H9 (cell line): Measurements from ENCODE around the gene GABRR2. TPM values are rescaled to one million over a fixed set of nuclear protein-coding genes. Genes with fewer than 3 reads are reported as not detected.

Experiments
- DNase-seq: peaks from one replicate; pipeline ENCODE4 v3.0.0-alpha.2; 2017
- H2AFZ ChIP-seq: one replicate; pipeline ENCODE4 v1.6.1; 2013; ENCODE audit warnings: mild to moderate bottlenecking, low read length, control low read depth, moderate library complexity
- H2AK5ac ChIP-seq: 2 replicates; pipeline ENCODE4 v1.6.1; 2013; ENCODE audit warnings: low read length, control low read depth, mixed read lengths; ENCODE audit not compliant: insufficient read length
- H2BK120ac ChIP-seq: one replicate; pipeline ENCODE4 v1.6.1; 2013; ENCODE audit warnings: low read depth, mild to moderate bottlenecking, low read length, control low read depth, inconsistent platforms; ENCODE audit not compliant: poor library complexity, severe bottlenecking
- H2BK12ac ChIP-seq: 2 replicates; pipeline ENCODE4 v1.6.1; 2013; ENCODE audit warnings: low read length, control low read depth, mixed read lengths, low read depth; ENCODE audit not compliant: insufficient read length
- H2BK15ac ChIP-seq: 2 replicates; pipeline ENCODE4 v1.6.1; 2013; ENCODE audit warnings: low read depth, low read length, control low read depth
- H2BK20ac ChIP-seq: one replicate; pipeline ENCODE4 v1.6.1; 2013; ENCODE audit warnings: low read depth, mild to moderate bottlenecking, low read length, control low read depth, inconsistent platforms; ENCODE audit not compliant: poor library complexity, severe bottlenecking
- H2BK5ac ChIP-seq: 2 replicates; pipeline ENCODE4 v1.6.1; 2013; ENCODE audit warnings: low read length, control low read depth, mixed read lengths; ENCODE audit not compliant: insufficient read length
- H3K14ac ChIP-seq: 2 replicates; pipeline ENCODE4 v1.6.1; 2013; ENCODE audit warnings: low read length, control low read depth; ENCODE audit not compliant: insufficient read depth
- H3K18ac ChIP-seq: 2 replicates; pipeline ENCODE4 v1.6.1; 2013; ENCODE audit warnings: low read depth, mild to moderate bottlenecking, mixed read lengths, low read length, control low read depth; ENCODE audit not compliant: insufficient read length
- H3K23ac ChIP-seq: 2 replicates; pipeline ENCODE4 v1.6.1; 2013; ENCODE audit warnings: low read length, control low read depth, mixed read lengths, low read depth; ENCODE audit not compliant: insufficient read length
- H3K23me2 ChIP-seq: 2 replicates; pipeline ENCODE4 v1.6.1; 2013; ENCODE audit warnings: low read depth, mild to moderate bottlenecking, mixed read lengths, low read length, control low read depth; ENCODE audit not compliant: insufficient read length, poor library complexity, severe bottlenecking
- H3K27ac ChIP-seq: 2 replicates; pipeline ENCODE4 v1.5.1; 2013; ENCODE audit warnings: low read length, control low read depth, mixed read lengths, low read depth; ENCODE audit not compliant: insufficient read length
- H3K27me3 ChIP-seq: 2 replicates; pipeline ENCODE4 v1.6.1; 2013; ENCODE audit warnings: low read length, control low read depth, inconsistent platforms; ENCODE audit not compliant: insufficient read depth
- H3K4ac ChIP-seq: 2 replicates; pipeline ENCODE4 v1.6.1; 2013; ENCODE audit warnings: low read depth, mild to moderate bottlenecking, control low read depth, inconsistent platforms, low read length, moderate library complexity
- H3K4me1 ChIP-seq: 2 replicates; pipeline ENCODE4 v1.6.1; 2013; ENCODE audit warnings: low read length, control low read depth, inconsistent platforms; ENCODE audit not compliant: insufficient read depth
- H3K4me2 ChIP-seq: 2 replicates; pipeline ENCODE4 v1.6.1; 2013; ENCODE audit warnings: low read length, control low read depth, mixed read lengths; ENCODE audit not compliant: insufficient read length, insufficient read depth
- H3K56ac ChIP-seq: 2 replicates; pipeline ENCODE4 v1.6.1; 2013; ENCODE audit warnings: low read depth, mild to moderate bottlenecking, mixed read lengths, low read length, control low read depth; ENCODE audit not compliant: insufficient read length
- H3K79me1 ChIP-seq: 2 replicates; pipeline ENCODE4 v1.6.1; 2013; ENCODE audit warnings: low read depth, mild to moderate bottlenecking, moderate library complexity, low read length, control low read depth, inconsistent platforms; ENCODE audit not compliant: insufficient read depth, poor library complexity, severe bottlenecking
- H3K79me2 ChIP-seq: 2 replicates; pipeline ENCODE4 v1.6.1; 2013; ENCODE audit warnings: low read length, control low read depth, inconsistent platforms; ENCODE audit not compliant: insufficient read depth
- H3K9ac ChIP-seq: 2 replicates; pipeline ENCODE4 v1.6.1; 2013; ENCODE audit warnings: low read length, control low read depth, mixed read lengths; ENCODE audit not compliant: insufficient read length; ENCODE audit errors: extremely low read depth
- H3K9me3 ChIP-seq: one replicate; pipeline ENCODE4 v1.6.1; 2013; ENCODE audit warnings: low read depth, low read length, inconsistent platforms; ENCODE audit not compliant: control insufficient read depth
- H3T11ph ChIP-seq: one replicate; pipeline ENCODE4 v1.6.1; 2013; ENCODE audit warnings: mild to moderate bottlenecking, low read length, control low read depth, inconsistent platforms
- H4K20me1 ChIP-seq: one replicate; pipeline ENCODE4 v1.6.1; 2013; ENCODE audit not compliant: control insufficient read depth, insufficient read length, insufficient read depth
- H4K5ac ChIP-seq: 2 replicates; pipeline ENCODE4 v1.6.1; 2013; ENCODE audit warnings: low read depth, mild to moderate bottlenecking, mixed read lengths, low read length, control low read depth; ENCODE audit not compliant: insufficient read length
- H4K8ac ChIP-seq: replicated peaks from 2 replicates; pipeline ENCODE4 v1.6.1; 2013; ENCODE audit warnings: low read length, control low read depth, mixed read lengths, low read depth; ENCODE audit not compliant: insufficient read length
- H4K91ac ChIP-seq: 2 replicates; pipeline ENCODE4 v1.6.1; 2013; ENCODE audit warnings: low read depth, mild to moderate bottlenecking, moderate library complexity, mixed read lengths, low read length, control low read depth; ENCODE audit not compliant: insufficient read length
- H3K27ac Mint-ChIP-seq, 3 experiments: 2 replicates in 2 of 3; 3 replicates in 1 of 3; pipeline ENCODE4 v1.8.0; 2020 to 2021; ENCODE audit warnings: mixed read lengths in 3 of 3, mild to moderate bottlenecking in 1 of 3, moderate library complexity in 1 of 3
- H3K27me3 Mint-ChIP-seq: 2 replicates; pipeline ENCODE4 v1.8.0; 2021; ENCODE audit warnings: low read depth, mild to moderate bottlenecking, moderate library complexity, mixed read lengths
- H3K36me3 Mint-ChIP-seq, 3 experiments: 2 replicates in 2 of 3; 3 replicates in 1 of 3; pipeline ENCODE4 v1.8.0; 2020 to 2021; ENCODE audit warnings: low read depth in 3 of 3, mixed read lengths in 3 of 3; ENCODE audit not compliant: insufficient read depth in 1 of 3
- H3K4me1 Mint-ChIP-seq, 2 experiments: 2 replicates each; pipeline ENCODE4 v1.8.0; 2020; ENCODE audit warnings: mixed read lengths in 2 of 2
- H3K4me3 Mint-ChIP-seq, 2 experiments: 2 replicates in 1 of 2; 3 replicates in 1 of 2; pipeline ENCODE4 v1.8.0; 2020 to 2021; ENCODE audit warnings: mild to moderate bottlenecking in 2 of 2, mixed read lengths in 2 of 2, moderate library complexity in 1 of 2
- H3K9me3 Mint-ChIP-seq, 2 experiments: 2 replicates in 1 of 2; 3 replicates in 1 of 2; pipeline ENCODE4 v1.8.0; 2020; ENCODE audit warnings: mild to moderate bottlenecking in 2 of 2, mixed read lengths in 2 of 2, moderate library complexity in 1 of 2
- WGBS: extraction: QIAGEN DNeasy Blood & Tissue Kit; methylation state at CpG from one replicate; pipeline ENCODE4 v1.1.7; 2013; ENCODE audit warnings: missing lambda C conversion rate, low lambda C conversion rate, mixed read lengths; ENCODE audit not compliant: insufficient read length; ENCODE audit errors: extremely low coverage; 5-methylcytosine and 5-hydroxymethylcytosine counted together
- total RNA-seq: library from RNA; stranded (reverse); gene quantifications from 2 replicates; pipeline ENCODE4 v1.2.1, GENCODE V29; 2021
- TF ChIP-seq, protein P1 (sequence below): fragments of 200-600 bp; sonication (generic); conservative IDR thresholded peaks from 3 replicates; pipeline ENCODE4 v1.8.0; 2021; ENCODE audit warnings: antibody characterized with exemption, mild to moderate bottlenecking

Gene GABRR2
- total RNA-seq, 1 experiment from 2014 or later, result not detected

DNA sequence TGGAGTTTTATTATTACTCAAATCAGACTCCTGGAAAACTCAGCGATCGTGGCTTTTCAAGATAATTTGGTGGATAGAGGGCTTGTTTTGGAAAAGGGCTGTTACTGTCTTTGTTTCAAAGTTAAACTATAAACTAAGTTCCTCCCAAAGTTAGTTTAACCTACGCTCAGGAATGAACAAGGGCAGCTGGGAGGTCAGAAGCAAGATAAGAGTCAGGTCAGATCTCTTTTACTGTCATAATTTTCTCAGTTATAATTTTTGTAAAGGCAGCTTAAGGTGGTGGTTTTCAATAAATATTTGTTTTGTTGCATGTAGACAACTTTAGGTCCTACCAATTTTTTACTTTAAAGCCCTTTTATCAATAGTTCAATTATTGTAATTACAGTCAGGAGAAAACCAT lies 9.2 kb upstream of the GABRR2 start:
- Histone ChIP-seq H2AFZ (no peak overlapping the region), H2BK20ac (no peak overlapping the region), H3K4me2 (no peak overlapping the region), H2BK5ac (no peak overlapping the region), H4K91ac (no peak overlapping the region), H3K56ac (no peak overlapping the region), H2BK12ac (no peak overlapping the region), H2BK15ac (no peak overlapping the region), H2AK5ac (no peak overlapping the region), H4K20me1 (no peaks in the 10 kb centered on the region), H3K23ac (no peak overlapping the region), H4K5ac (no peak overlapping the region), H3K14ac (no peak overlapping the region), H3K18ac (no peak overlapping the region), H3K23me2 (no peaks in the 10 kb centered on the region), H3K9me3 (peaks cover 9% of the 10 kb centered on the region), H3K4me1 (no peaks in the 10 kb centered on the region), H3K9ac (no peak overlapping the region), H3T11ph (no peak overlapping the region), H4K8ac (no peak overlapping the region), H3K4ac (no peak overlapping the region), H3K27me3 (no peaks in the 10 kb centered on the region), H3K79me2 (no peaks in the 10 kb centered on the region), H3K27ac (no peak overlapping the region), H2BK120ac (no peak overlapping the region), H3K79me1 (no peaks in the 10 kb centered on the region)
- H3K4me3 Mint-ChIP-seq, result no peak overlapping the region
- TF ChIP-seq, protein P1, sequence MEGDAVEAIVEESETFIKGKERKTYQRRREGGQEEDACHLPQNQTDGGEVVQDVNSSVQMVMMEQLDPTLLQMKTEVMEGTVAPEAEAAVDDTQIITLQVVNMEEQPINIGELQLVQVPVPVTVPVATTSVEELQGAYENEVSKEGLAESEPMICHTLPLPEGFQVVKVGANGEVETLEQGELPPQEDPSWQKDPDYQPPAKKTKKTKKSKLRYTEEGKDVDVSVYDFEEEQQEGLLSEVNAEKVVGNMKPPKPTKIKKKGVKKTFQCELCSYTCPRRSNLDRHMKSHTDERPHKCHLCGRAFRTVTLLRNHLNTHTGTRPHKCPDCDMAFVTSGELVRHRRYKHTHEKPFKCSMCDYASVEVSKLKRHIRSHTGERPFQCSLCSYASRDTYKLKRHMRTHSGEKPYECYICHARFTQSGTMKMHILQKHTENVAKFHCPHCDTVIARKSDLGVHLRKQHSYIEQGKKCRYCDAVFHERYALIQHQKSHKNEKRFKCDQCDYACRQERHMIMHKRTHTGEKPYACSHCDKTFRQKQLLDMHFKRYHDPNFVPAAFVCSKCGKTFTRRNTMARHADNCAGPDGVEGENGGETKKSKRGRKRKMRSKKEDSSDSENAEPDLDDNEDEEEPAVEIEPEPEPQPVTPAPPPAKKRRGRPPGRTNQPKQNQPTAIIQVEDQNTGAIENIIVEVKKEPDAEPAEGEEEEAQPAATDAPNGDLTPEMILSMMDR, result no peak
- no peaks in the 10 kb centered on the region for H3K27me3 Mint-ChIP-seq
- H3K9me3 Mint-ChIP-seq, result peaks cover 20 to 26% of the 10 kb centered on the region in 2 experiments
- H3K4me1 Mint-ChIP-seq, result peaks cover 0 to 16% of the 10 kb centered on the region in 2 experiments; a peak in 2 of 4 replicates
- peaks cover 9 to 23% (median 16%) of the 10 kb centered on the region in 3 experiments for H3K36me3 Mint-ChIP-seq
- H3K27ac Mint-ChIP-seq, result no peak overlapping the region
- no CpG with 5 or more reads among the region's 3 CpGs for WGBS
- DNase-seq, result no peak
